G401.6 (cell line): Measurements from ENCODE around the gene RHOXF2.

ENCODE experiments used
- FAIRE-seq: peaks from 2 replicates; lab custom pipeline; 2012; peaks lifted over from hg19 to GRCh38; lab: Jason Lieb, UNC

RHOXF2 gene

GRCh38 chrX:120205816-120206753 is 47.7 kb downstream of the RHOXF2 start:
- FAIRE-seq = no peak

DNA sequence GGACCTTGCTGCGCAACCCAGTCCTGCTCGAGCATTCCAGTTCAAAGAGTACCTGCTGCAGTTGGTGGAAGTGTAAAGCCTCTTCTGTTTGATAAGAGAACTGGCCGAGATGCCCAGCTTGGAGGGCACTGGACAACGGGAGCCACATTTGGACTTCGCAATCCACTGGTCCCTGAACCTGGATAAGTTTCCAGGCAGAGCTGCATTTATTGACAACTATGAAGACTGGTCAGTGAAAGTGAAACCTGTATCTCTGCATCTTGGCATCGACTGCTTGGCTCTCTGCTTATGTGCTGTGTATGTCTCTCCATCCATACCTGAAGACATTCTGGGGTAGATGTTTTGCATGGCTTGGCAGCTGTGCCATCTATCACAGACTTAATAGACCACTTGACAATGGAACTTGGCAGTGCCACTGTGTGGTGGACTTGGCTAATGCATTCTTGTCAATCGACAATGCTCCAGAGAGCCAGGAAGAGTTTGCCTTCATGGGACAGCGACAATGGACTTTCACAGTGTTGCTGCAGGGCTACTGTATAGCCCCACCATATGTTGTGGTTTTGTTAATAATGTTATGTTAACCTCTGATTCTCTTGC is 48.7 kb downstream of the RHOXF2 start:
- no peak for FAIRE-seq

- no peak for FAIRE-seq
These were observed 55.2 kb downstream of the RHOXF2 start for GRCh38 chrX:120213438-120214265.
